Stomach (tissue), 4 donors: ENCODE data around the gene C22orf15.

Source experiments
- CTCF ChIP-seq, 7 experiments: fragments of 450-650 bp in 4 of 7; fragments of 200-600 bp in 3 of 7; sonication (generic) in 3 of 7; IDR thresholded peaks; one replicate each; pipeline ENCODE4 v1.5.1; 2016 to 2019; ENCODE audit warnings: antibody characterized with exemption in 7 of 7, control low read depth in 2 of 7, mild to moderate bottlenecking in 1 of 7
- EP300 ChIP-seq: sonication (generic); formaldehyde crosslinking; IDR thresholded peaks from one replicate; pipeline ENCODE4 v1.6.1; 2017; ENCODE audit warnings: antibody characterized with exemption
- POLR2A ChIP-seq, 4 donors: fragments of 450-650 bp; IDR thresholded peaks; one replicate each; pipeline ENCODE4 v1.6.1; 2016; ENCODE audit warnings: antibody characterized with exemption in 4 of 4, control low read depth in 2 of 4, mild to moderate bottlenecking in 1 of 4, moderate library complexity in 1 of 4
- POLR2AphosphoS5 ChIP-seq, 3 donors: sonication (generic); formaldehyde crosslinking; IDR thresholded peaks; one replicate each; pipeline ENCODE4 v1.6.1; 2016; ENCODE audit warnings: antibody characterized with exemption in 3 of 3

GRCh38 chr22:23803001-23803819 is 40.4 kb downstream of the C22orf15 start:
- TF ChIP-seq POLR2A (IDR thresholded peaks at IDR 0.05) = no peak
- no peak for TF ChIP-seq CTCF (IDR thresholded peaks at IDR 0.05)
- no peak for TF ChIP-seq POLR2AphosphoS5 (IDR thresholded peaks at IDR 0.05)
- no peak for TF ChIP-seq EP300
